H1 (cell line): ENCODE measurements around the gene SLC25A38.

ENCODE experiments used
- CTCF ChIP-seq, 3 experiments: IDR thresholded peaks; 1 replicate in 2 of 3; 2 replicates in 1 of 3; pipeline versions ENCODE4 v1.5.1 to v1.6.1; 2011; ENCODE audit warnings: low read length in 3 of 3, mild to moderate bottlenecking in 3 of 3, inconsistent platforms in 2 of 3, low read depth in 1 of 3, moderate library complexity in 1 of 3; ENCODE audit not compliant: insufficient read depth in 1 of 3; ENCODE audit errors: control extremely low read depth in 1 of 3
- GABPA ChIP-seq: IDR thresholded peaks from 2 replicates; pipeline ENCODE4 v1.6.1; 2011; ENCODE audit warnings: mild to moderate bottlenecking, low read length, moderate library complexity, borderline replicate concordance; ENCODE audit not compliant: insufficient read depth
- HDAC6 ChIP-seq: IDR thresholded peaks from one replicate; pipeline ENCODE4 v1.7.1; 2012; ENCODE audit warnings: low read depth, mild to moderate bottlenecking, inconsistent platforms, low read length, moderate library complexity
- KDM5A ChIP-seq: fragments of 200-600 bp; IDR thresholded peaks from 2 replicates; pipeline ENCODE4 v1.7.1; 2012; ENCODE audit warnings: mild to moderate bottlenecking, low read length, inconsistent platforms, mixed read lengths
- POLR2A ChIP-seq, 2 experiments: IDR thresholded peaks; 1 replicate in 1 of 2; 2 replicates in 1 of 2; pipeline ENCODE4 v1.6.1; 2011; ENCODE audit warnings: low read depth in 2 of 2, low read length in 2 of 2, mild to moderate bottlenecking in 2 of 2; ENCODE audit errors: control extremely low read depth in 1 of 2
- POLR2AphosphoS5 ChIP-seq: IDR thresholded peaks from 2 replicates; pipeline ENCODE4 v1.6.1; 2011; ENCODE audit warnings: low read depth, low read length
- RAD21 ChIP-seq, 2 experiments: IDR thresholded peaks in 1 of 2; conservative IDR thresholded peaks in 1 of 2; 2 replicates each; pipeline ENCODE4 v1.6.1; 2011; ENCODE audit warnings: low read depth in 2 of 2, low read length in 2 of 2, improper control_type of control experiment in 1 of 2, inconsistent platforms in 1 of 2, mild to moderate bottlenecking in 1 of 2, moderate library complexity in 1 of 2
- RFX5 ChIP-seq: IDR thresholded peaks from 2 replicates; pipeline ENCODE4 v1.6.1; 2011; ENCODE audit warnings: low read depth, low read length, improper control_type of control experiment, borderline replicate concordance
- SAP30 ChIP-seq: fragments of 300-600 bp; sonication (generic); IDR thresholded peaks from 2 replicates; pipeline ENCODE4 v1.7.1; 2012; ENCODE audit warnings: low read length, moderate library complexity, mild to moderate bottlenecking, inconsistent platforms; ENCODE audit not compliant: insufficient read depth, insufficient replicate concordance
- SP1 ChIP-seq: IDR thresholded peaks from 2 replicates; pipeline ENCODE4 v1.6.1; 2011; ENCODE audit warnings: low read depth, low read length
- SUZ12 ChIP-seq: fragments of 200-600 bp; sonication (generic); IDR thresholded peaks from 2 replicates; pipeline ENCODE4 v1.6.1; 2012; ENCODE audit warnings: mild to moderate bottlenecking, inconsistent platforms, low read length, moderate library complexity, mixed read lengths

- TF ChIP-seq RFX5 (no peak), SUZ12 (no peak), POLR2A (IDR thresholded peaks at IDR 0.05; ENCODE audit: control extremely low read depth in 1 of 2, low read depth in 2 of 2, low read length in 2 of 2) (no peak), POLR2AphosphoS5 (no peak), GABPA (no peak), CTCF (IDR thresholded peaks at IDR 0.05; ENCODE audit: control extremely low read depth in 1 of 3, insufficient read depth in 1 of 3, low read depth in 1 of 3, low read length in 3 of 3) (no peak), RAD21 (IDR thresholded peaks at IDR 0.05 in 1 of 2, conservative IDR thresholded peaks at IDR 0.05 in 1 of 2; ENCODE audit: low read depth in 2 of 2, low read length in 2 of 2) (no peak), SP1 (no peak), HDAC6 (no peak), SAP30 (no peak), KDM5A (no peak)
Measured at GRCh38 chr3:39339086-39339485, 44.1 kb upstream of the SLC25A38 start.
